Cortex of kidney (tissue), 1 donor: ENCODE measurements around the gene EHD4.

Source experiments
- DNase-seq: peaks from one replicate; lab custom pipeline; 2025; lab: John Stamatoyannopoulos, UW

Gene EHD4

GRCh38 chr15:41895957-41896356 lies 76.4 kb downstream of the EHD4 start:
- no peak for DNase-seq

- DNase-seq, result no peak
Measured at GRCh38 chr15:41895491-41895890, 76.9 kb downstream of the EHD4 start.

GRCh38 chr15:41894791-41895463 lies 77.4 kb downstream of the EHD4 start:
- DNase-seq, result no peak

- DNase-seq, result no peak
Measured at GRCh38 chr15:41894251-41894790, 78.0 kb downstream of the EHD4 start.

- DNase-seq, result no peak
Measured at GRCh38 chr15:41893422-41894250, 78.7 kb downstream of the EHD4 start, which contains the start of gene SPTBN5. SPTBN5 (minus strand) TSS chr15:41894053; CDS start chr15:41893497, 556 bp downstream.

- DNase-seq, result no peak
Measured at GRCh38 chr15:41892621-41893421, 79.5 kb downstream of the EHD4 start.

GRCh38 chr15:41891946-41892345 lies 80.4 kb downstream of the EHD4 start:
- no peak for DNase-seq

- no peak for DNase-seq
Measured at GRCh38 chr15:41891226-41891625, 81.1 kb downstream of the EHD4 start.

- no peak for DNase-seq
Measured at GRCh38 chr15:41890050-41890690, 82.2 kb downstream of the EHD4 start.

GRCh38 chr15:41888662-41889253 lies 83.6 kb downstream of the EHD4 start:
- no peak for DNase-seq

GRCh38 chr15:41887893-41888292 lies 84.5 kb downstream of the EHD4 start:
- no peak for DNase-seq

- no peak for DNase-seq
Measured at GRCh38 chr15:41887161-41887560, 85.2 kb downstream of the EHD4 start.

- no peak for DNase-seq
Measured at GRCh38 chr15:41886741-41887140, 85.6 kb downstream of the EHD4 start.

GRCh38 chr15:41885841-41886240 lies 86.5 kb downstream of the EHD4 start:
- DNase-seq, result no peak

GRCh38 chr15:41885321-41885720 lies 87.0 kb downstream of the EHD4 start:
- DNase-seq, result no peak

- DNase-seq, result no peak
Measured at GRCh38 chr15:41884458-41884857, 87.9 kb downstream of the EHD4 start.

- no peak for DNase-seq
Measured at GRCh38 chr15:41883484-41883825, 88.9 kb downstream of the EHD4 start.

- DNase-seq, result no peak
Measured at GRCh38 chr15:41882689-41883483, 89.5 kb downstream of the EHD4 start.

- no peak for DNase-seq
Measured at GRCh38 chr15:41881920-41882688, 90.3 kb downstream of the EHD4 start.

GRCh38 chr15:41881550-41881919 lies 90.8 kb downstream of the EHD4 start:
- no peak for DNase-seq
